BLaER1 (cell line): ENCODE measurements around the gene TMEM94.

Experiments used
- H3K27ac ChIP-seq: shearing (Covaris generic); formaldehyde crosslinking; 2 replicates; pipeline ENCODE4 v1.8.1; 2022
- H3K27me3 ChIP-seq: shearing (Covaris generic); formaldehyde crosslinking; 2 replicates; pipeline ENCODE4 v1.8.1; 2022
- H3K36me3 ChIP-seq: shearing (Covaris generic); formaldehyde crosslinking; 2 replicates; pipeline ENCODE4 v1.8.1; 2022
- H3K4me1 ChIP-seq: shearing (Covaris generic); formaldehyde crosslinking; 2 replicates; pipeline ENCODE4 v1.8.1; 2022
- H3K4me2 ChIP-seq: shearing (Covaris generic); formaldehyde crosslinking; 2 replicates; pipeline ENCODE4 v1.8.1; 2022
- H3K4me3 ChIP-seq: shearing (Covaris generic); formaldehyde crosslinking; 2 replicates; pipeline ENCODE4 v1.8.1; 2022
- H3K9ac ChIP-seq: shearing (Covaris generic); formaldehyde crosslinking; 2 replicates; pipeline ENCODE4 v1.8.1; 2022
- H3K9me3 ChIP-seq: shearing (Covaris generic); formaldehyde crosslinking; 2 replicates; pipeline ENCODE4 v1.8.1; 2022
- H4K20me1 ChIP-seq: shearing (Covaris generic); formaldehyde crosslinking; 2 replicates; pipeline ENCODE4 v1.8.1; 2022
- Cebpa-rat ChIP-seq: shearing (Covaris generic); IDR thresholded peaks from 2 replicates; pipeline ENCODE4 v1.8.1; 2022

The TMEM94 gene

GRCh38 chr17:75512926-75513640 lies 56.6 kb downstream of the TMEM94 start:
- Histone ChIP-seq H3K4me2 (peak overlapping the region; percentile 97), H3K4me1 (peaks cover 74% of the 10 kb centered on the region)
- TF ChIP-seq Cebpa-rat = no peak

GRCh38 chr17:75513641-75514000 lies 57.2 kb downstream of the TMEM94 start:
- Histone ChIP-seq H3K4me1 (peaks cover 74% of the 10 kb centered on the region), H3K9ac (peak overlapping the region; percentile 91), H3K9me3 (no peaks in the 10 kb centered on the region), H3K27me3 (no peaks in the 10 kb centered on the region), H3K36me3 (peaks cover 51% of the 10 kb centered on the region), H4K20me1 (peaks cover 80% of the 10 kb centered on the region), H3K27ac (peak overlapping the region; percentile 91), H3K4me3 (peak overlapping the region; percentile 97), H3K4me2 (peak overlapping the region; percentile 97)
- no peak for TF ChIP-seq Cebpa-rat

More at GRCh38 chr17:75512926-75513640, 56.6 kb downstream of the TMEM94 start:
- peaks cover 55% of the 10 kb centered on the region for H3K36me3 ChIP-seq
- peak overlapping the region; percentile 97 for H3K4me3 ChIP-seq
- H4K20me1 ChIP-seq = peaks cover 80% of the 10 kb centered on the region
- peak overlapping the region; percentile 91 for H3K27ac ChIP-seq
- H3K27me3 ChIP-seq = no peaks in the 10 kb centered on the region
- H3K9ac ChIP-seq = peak overlapping the region; percentile 91
- no peaks in the 10 kb centered on the region for H3K9me3 ChIP-seq

- H3K4me2 ChIP-seq = peak overlapping the region; percentile 97
- H3K36me3 ChIP-seq = peaks cover 51% of the 10 kb centered on the region
- H3K4me1 ChIP-seq = peaks cover 70% of the 10 kb centered on the region
- peak overlapping the region; percentile 91 for H3K27ac ChIP-seq
- no peaks in the 10 kb centered on the region for H3K27me3 ChIP-seq
- no peaks in the 10 kb centered on the region for H3K9me3 ChIP-seq
- TF ChIP-seq Cebpa-rat = no peak
- H3K4me3 ChIP-seq = peak overlapping the region; percentile 97
- H4K20me1 ChIP-seq = peaks cover 79% of the 10 kb centered on the region
- H3K9ac ChIP-seq = peak overlapping the region; percentile 91
These were observed 58.0 kb downstream of the TMEM94 start for GRCh38 chr17:75514299-75514918.

- Histone ChIP-seq H3K9me3 (no peaks in the 10 kb centered on the region), H3K4me3 (peak overlapping the region; percentile 97), H3K9ac (peak overlapping the region; percentile 91), H3K4me1 (peaks cover 64% of the 10 kb centered on the region), H3K27me3 (no peaks in the 10 kb centered on the region), H4K20me1 (peaks cover 73% of the 10 kb centered on the region), H3K4me2 (peak overlapping the region; percentile 97), H3K36me3 (peaks cover 51% of the 10 kb centered on the region), H3K27ac (peak overlapping the region; percentile 91)
- TF ChIP-seq Cebpa-rat = no peak
These were observed 58.6 kb downstream of the TMEM94 start for GRCh38 chr17:75514919-75515495.

- Histone ChIP-seq H3K4me3 (peak within 1 kb of the TSS; percentile 97), H3K36me3 (peaks cover 51% of the 10 kb centered on the region), H3K9me3 (no peaks in the 10 kb centered on the region), H3K9ac (peak within 1 kb of the TSS; percentile 91), H3K4me2 (peak within 1 kb of the TSS; percentile 97), H3K27ac (peak within 1 kb of the TSS; percentile 91), H4K20me1 (peaks cover 66% of the 10 kb centered on the region), H3K4me1 (peaks cover 57% of the 10 kb centered on the region), H3K27me3 (no peaks in the 10 kb centered on the region)
- no peak for TF ChIP-seq Cebpa-rat
These were observed 59.2 kb downstream of the TMEM94 start, which contains the start of gene CASKIN2 for GRCh38 chr17:75515496-75516254. TSS of gene CASKIN2 (minus strand) at chr17:75515537. CDS start at chr17:75513804, 1,733 bp downstream.

- no peak for TF ChIP-seq Cebpa-rat
- Histone ChIP-seq H3K9ac (peak within 1 kb of the TSS; percentile 91), H3K4me2 (peak within 1 kb of the TSS; percentile 97), H3K9me3 (no peaks in the 10 kb centered on the region), H4K20me1 (peaks cover 61% of the 10 kb centered on the region), H3K4me3 (peak within 1 kb of the TSS; percentile 97), H3K4me1 (peaks cover 52% of the 10 kb centered on the region), H3K27ac (peak within 1 kb of the TSS; percentile 91), H3K36me3 (peaks cover 50% of the 10 kb centered on the region), H3K27me3 (no peaks in the 10 kb centered on the region)
These were observed 59.8 kb downstream of the TMEM94 start, which contains the start of gene TSEN54 for GRCh38 chr17:75516255-75516618. TSS of gene TSEN54 (plus strand) at chr17:75516528. CDS start at chr17:75516561, 33 bp downstream.

GRCh38 chr17:75516619-75517296 lies 60.3 kb downstream of the TMEM94 start:
- no peak for TF ChIP-seq Cebpa-rat
- Histone ChIP-seq H3K36me3 (peaks cover 50% of the 10 kb centered on the region), H3K9me3 (no peaks in the 10 kb centered on the region), H3K4me2 (peak overlapping the region; percentile 97), H3K4me1 (peaks cover 47% of the 10 kb centered on the region), H4K20me1 (peaks cover 55% of the 10 kb centered on the region), H3K27ac (peak overlapping the region; percentile 71), H3K9ac (peak overlapping the region; percentile 86), H3K4me3 (peak overlapping the region; percentile 97), H3K27me3 (no peaks in the 10 kb centered on the region)

- H3K27me3 ChIP-seq = no peaks in the 10 kb centered on the region
- peaks cover 40% of the 10 kb centered on the region for H3K4me1 ChIP-seq
- no peak for TF ChIP-seq Cebpa-rat
- peaks cover 50% of the 10 kb centered on the region for H3K36me3 ChIP-seq
- peak overlapping the region; percentile 71 for H3K27ac ChIP-seq
- no peaks in the 10 kb centered on the region for H3K9me3 ChIP-seq
- peaks cover 54% of the 10 kb centered on the region for H4K20me1 ChIP-seq
- peak overlapping the region; percentile 97 for H3K4me3 ChIP-seq
- peak overlapping the region; percentile 86 for H3K9ac ChIP-seq
- H3K4me2 ChIP-seq = peak overlapping the region; percentile 97
These were observed 60.9 kb downstream of the TMEM94 start for GRCh38 chr17:75517297-75517865.
